MM.1S (cell line): ENCODE measurements around the gene PRPSAP2.

Source experiments
- DNase-seq: peaks from one replicate; pipeline ENCODE4 v3.0.0-alpha.2; 2015
- H2AFZ ChIP-seq: fragments of 300-600 bp; sonication (generic); 2 replicates; pipeline ENCODE4 v1.6.0; 2016; ENCODE audit warnings: antibody characterized with exemption, low read length
- H3F3A ChIP-seq: fragments of 300-600 bp; sonication (generic); 2 replicates; pipeline ENCODE4 v1.6.1; 2016; ENCODE audit warnings: mild to moderate bottlenecking, antibody characterized with exemption, low read length, moderate library complexity, mixed read lengths; ENCODE audit not compliant: insufficient read depth
- H3K27ac ChIP-seq: fragments of 300-600 bp; sonication (generic); 2 replicates; pipeline ENCODE4 v1.5.1; 2016; ENCODE audit warnings: mild to moderate bottlenecking, low read length
- H3K27me3 ChIP-seq: fragments of 300-600 bp; sonication (generic); replicated peaks from 2 replicates; pipeline ENCODE4 v1.6.0; 2016; ENCODE audit warnings: low read length; ENCODE audit not compliant: insufficient read depth
- H3K36me3 ChIP-seq: fragments of 300-600 bp; sonication (generic); replicated peaks from 2 replicates; pipeline ENCODE4 v1.6.1; 2016; ENCODE audit warnings: mild to moderate bottlenecking, low read length, mixed read lengths; ENCODE audit not compliant: insufficient read depth
- H3K4me1 ChIP-seq: fragments of 300-600 bp; sonication (generic); 2 replicates; pipeline ENCODE4 v1.6.1; 2016; ENCODE audit warnings: low read length, mixed read lengths
- H3K4me2 ChIP-seq: fragments of 300-600 bp; sonication (generic); 2 replicates; pipeline ENCODE4 v1.6.0; 2016; ENCODE audit warnings: low read depth, low read length
- H3K4me3 ChIP-seq: fragments of 300-600 bp; sonication (generic); 2 replicates; pipeline ENCODE4 v1.5.1; 2016; ENCODE audit warnings: low read length, mixed read lengths
- H3K79me2 ChIP-seq: fragments of 300-600 bp; sonication (generic); 2 replicates; pipeline ENCODE4 v1.6.1; 2016; ENCODE audit warnings: mixed run types, low read length, mixed read lengths
- H3K9ac ChIP-seq: fragments of 300-600 bp; sonication (generic); 2 replicates; pipeline ENCODE4 v1.6.1; 2016; ENCODE audit warnings: low read length, mixed read lengths
- H3K9me2 ChIP-seq: fragments of 300-600 bp; sonication (generic); replicated peaks from 2 replicates; pipeline ENCODE4 v1.6.1; 2016; ENCODE audit warnings: mild to moderate bottlenecking, low read length, mixed read lengths; ENCODE audit not compliant: insufficient read depth
- H3K9me3 ChIP-seq: fragments of 300-600 bp; sonication (generic); replicated peaks from 2 replicates; pipeline ENCODE4 v1.6.1; 2016; ENCODE audit warnings: mild to moderate bottlenecking, low read length, mixed read lengths; ENCODE audit not compliant: insufficient read depth
- H4K20me1 ChIP-seq: fragments of 300-600 bp; sonication (generic); 2 replicates; pipeline ENCODE4 v1.6.1; 2016; ENCODE audit warnings: mild to moderate bottlenecking, low read length, moderate library complexity, mixed read lengths; ENCODE audit not compliant: insufficient read depth
- EZH2 ChIP-seq: fragments of 300-600 bp; sonication (generic); optimal IDR thresholded peaks from 2 replicates; pipeline ENCODE3; 2017; ENCODE audit warnings: low read depth, mild to moderate bottlenecking, antibody characterized with exemption, low read length, mixed read lengths
- EZH2phosphoT487 ChIP-seq: fragments of 300-600 bp; sonication (generic); IDR thresholded peaks from 2 replicates; pipeline ENCODE4 v1.6.1; 2018; ENCODE audit warnings: antibody characterized with exemption, low read length
- TF ChIP-seq, protein P1 (sequence below): fragments of 300-600 bp; sonication (generic); IDR thresholded peaks from 2 replicates; pipeline ENCODE4 v1.5.1; 2016; ENCODE audit warnings: antibody characterized with exemption, low read length, mixed read lengths

The PRPSAP2 gene

GRCh38 chr17:18977021-18977420 lies 119.1 kb downstream of the PRPSAP2 start:
- Histone ChIP-seq H2AFZ (no peak overlapping the region), H4K20me1 (no peaks in the 10 kb centered on the region), H3K4me1 (no peaks in the 10 kb centered on the region), H3K4me3 (no peak overlapping the region), H3K4me2 (no peak overlapping the region), H3K27ac (no peak overlapping the region), H3K27me3 (no peaks in the 10 kb centered on the region), H3F3A (no peaks in the 10 kb centered on the region), H3K9me3 (no peaks in the 10 kb centered on the region), H3K9ac (no peak overlapping the region), H3K36me3 (no peaks in the 10 kb centered on the region), H3K9me2 (no peaks in the 10 kb centered on the region), H3K79me2 (no peaks in the 10 kb centered on the region)
- no peak for TF ChIP-seq EZH2phosphoT487
- no peak for TF ChIP-seq EZH2
- TF ChIP-seq, protein P1, sequence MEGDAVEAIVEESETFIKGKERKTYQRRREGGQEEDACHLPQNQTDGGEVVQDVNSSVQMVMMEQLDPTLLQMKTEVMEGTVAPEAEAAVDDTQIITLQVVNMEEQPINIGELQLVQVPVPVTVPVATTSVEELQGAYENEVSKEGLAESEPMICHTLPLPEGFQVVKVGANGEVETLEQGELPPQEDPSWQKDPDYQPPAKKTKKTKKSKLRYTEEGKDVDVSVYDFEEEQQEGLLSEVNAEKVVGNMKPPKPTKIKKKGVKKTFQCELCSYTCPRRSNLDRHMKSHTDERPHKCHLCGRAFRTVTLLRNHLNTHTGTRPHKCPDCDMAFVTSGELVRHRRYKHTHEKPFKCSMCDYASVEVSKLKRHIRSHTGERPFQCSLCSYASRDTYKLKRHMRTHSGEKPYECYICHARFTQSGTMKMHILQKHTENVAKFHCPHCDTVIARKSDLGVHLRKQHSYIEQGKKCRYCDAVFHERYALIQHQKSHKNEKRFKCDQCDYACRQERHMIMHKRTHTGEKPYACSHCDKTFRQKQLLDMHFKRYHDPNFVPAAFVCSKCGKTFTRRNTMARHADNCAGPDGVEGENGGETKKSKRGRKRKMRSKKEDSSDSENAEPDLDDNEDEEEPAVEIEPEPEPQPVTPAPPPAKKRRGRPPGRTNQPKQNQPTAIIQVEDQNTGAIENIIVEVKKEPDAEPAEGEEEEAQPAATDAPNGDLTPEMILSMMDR, result no peak
- DNase-seq, result no peak

DNA sequence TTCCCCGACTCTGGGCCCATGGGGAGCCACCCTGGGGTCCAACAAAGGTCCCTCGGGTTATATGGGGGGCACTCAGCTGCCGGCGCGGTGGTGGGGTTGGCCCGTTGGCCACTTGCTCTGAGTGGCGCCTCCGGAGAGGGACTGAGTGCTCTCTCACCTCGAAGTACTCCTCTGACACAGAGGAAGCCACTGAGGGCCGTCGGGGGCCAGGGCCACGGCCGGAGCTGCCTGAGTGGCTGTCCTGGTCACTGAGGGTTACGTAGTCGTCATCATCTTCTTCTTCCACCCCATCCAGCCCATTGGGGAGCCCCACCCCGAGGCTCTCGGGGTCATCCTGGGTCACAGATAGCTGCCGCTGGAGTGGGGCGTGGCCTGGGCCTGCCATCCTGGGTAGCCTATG lies 119.7 kb downstream of the PRPSAP2 start:
- Histone ChIP-seq H4K20me1 (no peaks in the 10 kb centered on the region), H3F3A (no peaks in the 10 kb centered on the region), H3K9me3 (no peaks in the 10 kb centered on the region), H3K9ac (no peak overlapping the region), H3K27me3 (no peaks in the 10 kb centered on the region), H3K9me2 (no peaks in the 10 kb centered on the region), H3K4me3 (no peak overlapping the region), H3K36me3 (no peaks in the 10 kb centered on the region), H3K4me1 (no peaks in the 10 kb centered on the region), H2AFZ (no peak overlapping the region), H3K4me2 (no peak overlapping the region), H3K27ac (no peak overlapping the region), H3K79me2 (no peaks in the 10 kb centered on the region)
- DNase-seq, result no peak
- TF ChIP-seq EZH2phosphoT487, result no peak
- no peak for TF ChIP-seq EZH2
- TF ChIP-seq, protein P1, result no peak

- no peak overlapping the region for H3K27ac ChIP-seq
- no peaks in the 10 kb centered on the region for H3K36me3 ChIP-seq
- no peaks in the 10 kb centered on the region for H3K4me1 ChIP-seq
- H4K20me1 ChIP-seq, result no peaks in the 10 kb centered on the region
- no peak for DNase-seq
- H3K27me3 ChIP-seq, result no peaks in the 10 kb centered on the region
- H3K9ac ChIP-seq, result no peak overlapping the region
- no peak overlapping the region for H2AFZ ChIP-seq
- H3F3A ChIP-seq, result no peaks in the 10 kb centered on the region
- no peak overlapping the region for H3K4me2 ChIP-seq
- no peaks in the 10 kb centered on the region for H3K79me2 ChIP-seq
- no peak overlapping the region for H3K4me3 ChIP-seq
- no peaks in the 10 kb centered on the region for H3K9me2 ChIP-seq
- no peaks in the 10 kb centered on the region for H3K9me3 ChIP-seq
- TF ChIP-seq EZH2phosphoT487, result no peak
- TF ChIP-seq EZH2, result no peak
- TF ChIP-seq, protein P1, result no peak
Measured at GRCh38 chr17:18978050-18978449, 120.1 kb downstream of the PRPSAP2 start.
